Hepatocyte (in vitro differentiated cells): ENCODE measurements around the gene SLC9A5. TPM values are rescaled to one million over a fixed set of nuclear protein-coding genes. Genes with fewer than 3 reads are reported as not detected.
A peak's percentile ranks its signal among the peaks of the same experiment; 100 is the strongest.

Experiments used
- DNase-seq: peaks from one replicate; pipeline ENCODE4 v3.0.0-alpha.2; 2016; ENCODE audit warnings: low spot score
- H2AFZ ChIP-seq: fragments of 200-600 bp; sonication (generic); 2 replicates; pipeline ENCODE4 v1.6.0; 2016; ENCODE audit warnings: antibody characterized with exemption, mild to moderate bottlenecking
- H3K27ac ChIP-seq: fragments of 200-600 bp; sonication (generic); 2 replicates; pipeline ENCODE4 v1.5.1; 2016; ENCODE audit warnings: mild to moderate bottlenecking
- H3K27me3 ChIP-seq: fragments of 200-600 bp; sonication (generic); 2 replicates; pipeline ENCODE4 v1.6.1; 2016
- H3K36me3 ChIP-seq: fragments of 200-600 bp; sonication (generic); replicated peaks from 2 replicates; pipeline ENCODE4 v1.5.1; 2016; ENCODE audit warnings: low read depth; ENCODE audit not compliant: insufficient read depth
- H3K4me1 ChIP-seq: fragments of 200-600 bp; sonication (generic); 2 replicates; pipeline ENCODE4 v1.5.1; 2016; ENCODE audit warnings: mild to moderate bottlenecking, moderate library complexity; ENCODE audit not compliant: insufficient read depth
- H3K4me2 ChIP-seq: fragments of 200-600 bp; sonication (generic); 2 replicates; pipeline ENCODE4 v1.6.0; 2016
- H3K4me3 ChIP-seq: fragments of 200-600 bp; sonication (generic); 2 replicates; pipeline ENCODE4 v1.5.1; 2016; ENCODE audit warnings: mild to moderate bottlenecking
- H3K79me2 ChIP-seq: fragments of 200-600 bp; sonication (generic); 2 replicates; pipeline ENCODE4 v1.6.0; 2017; ENCODE audit warnings: mild to moderate bottlenecking
- H3K9me2 ChIP-seq: fragments of 200-600 bp; sonication (generic); replicated peaks from 2 replicates; pipeline ENCODE4 v1.6.0; 2017; ENCODE audit warnings: mild to moderate bottlenecking; ENCODE audit not compliant: insufficient read depth
- H3K9me3 ChIP-seq: fragments of 200-600 bp; sonication (generic); 2 replicates; pipeline ENCODE4 v1.5.1; 2016; ENCODE audit warnings: low read depth, mild to moderate bottlenecking
- H4K20me1 ChIP-seq: fragments of 200-600 bp; sonication (generic); 2 replicates; pipeline ENCODE4 v1.6.0; 2016; ENCODE audit warnings: mild to moderate bottlenecking; ENCODE audit not compliant: insufficient read depth, poor library complexity, severe bottlenecking
- EZH2 ChIP-seq: fragments of 200-600 bp; sonication (generic); IDR thresholded peaks from 2 replicates; pipeline ENCODE4 v1.6.1; 2016; ENCODE audit warnings: antibody characterized with exemption, mild to moderate bottlenecking, borderline replicate concordance
- EZH2phosphoT487 ChIP-seq: fragments of 200-600 bp; sonication (generic); IDR thresholded peaks from one replicate; pipeline ENCODE4 v1.6.1; 2018; ENCODE audit warnings: antibody characterized with exemption, mild to moderate bottlenecking, low read depth, moderate library complexity; ENCODE audit not compliant: unreplicated experiment, severe bottlenecking
- WGBS: methylation state at CpG from one replicate; pipeline ENCODE4 v1.1.6; 2016; ENCODE audit warnings: low lambda C conversion rate; ENCODE audit errors: missing lambda C conversion rate; 5-methylcytosine and 5-hydroxymethylcytosine counted together
- polyA plus RNA-seq: library from polyadenylated mRNA; unstranded; fragments of >200 nt; fragmentation: Nextera tagmentation; extraction: Ambion mirVana; gene quantifications from 2 replicates; pipeline ENCODE4 v1.2.1, GENCODE V29; 2016
- total RNA-seq: library from RNA; depleted of rRNA; stranded (reverse); fragments of >200 nt; gene quantifications from 2 replicates; pipeline ENCODE4 v1.2.3, GENCODE V29; 2014
- TF ChIP-seq, protein P1 (sequence below): fragments of 200-600 bp; sonication (generic); IDR thresholded peaks from 2 replicates; pipeline ENCODE4 v1.5.1; 2016; ENCODE audit warnings: antibody characterized with exemption, mild to moderate bottlenecking; ENCODE audit not compliant: poor library complexity

The SLC9A5 gene
- total and polyA plus RNA-seq, 2 experiments from 2014 or later: 1.4 to 1.5 TPM

DNA sequence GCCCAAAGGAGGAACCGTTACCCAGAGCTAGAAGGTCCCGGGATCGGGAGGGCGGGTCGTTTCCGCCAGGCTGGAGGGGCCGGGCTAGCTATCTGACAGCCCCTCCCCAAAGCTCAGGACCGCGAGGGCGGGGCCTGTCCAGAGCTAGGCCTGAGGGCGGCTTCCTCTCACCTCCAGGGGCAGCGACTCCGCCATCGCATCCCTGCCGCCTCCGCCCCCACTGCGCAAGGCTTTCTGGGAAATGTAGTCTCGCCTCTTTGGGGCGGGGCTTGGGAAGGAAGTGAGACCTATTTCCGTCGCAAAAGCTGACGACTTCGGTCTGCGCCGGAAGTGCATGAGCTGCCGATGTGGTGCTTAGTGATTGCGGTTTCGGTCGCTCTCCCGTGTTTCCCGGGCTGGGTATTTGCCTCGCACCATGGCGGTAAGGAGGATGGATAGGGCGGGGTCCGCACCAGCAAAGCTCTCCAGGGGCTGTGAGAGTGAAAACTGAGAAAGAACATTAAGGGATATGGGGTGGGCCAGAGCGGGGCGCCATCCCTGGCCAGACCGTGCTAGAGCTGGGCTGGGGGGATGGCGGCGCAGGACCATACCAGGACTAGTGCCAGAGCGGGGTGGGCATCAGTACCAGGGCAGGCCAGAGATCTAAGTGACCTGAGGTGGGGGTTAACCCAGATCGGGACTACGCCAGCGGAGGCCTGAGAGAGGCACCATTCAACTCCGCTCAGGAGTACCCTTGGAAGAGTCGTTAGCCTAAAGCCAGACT lies 21.8 kb upstream of the SLC9A5 start, which contains the start of gene TMEM208:
TMEM208 (plus strand) TSS at position 327 of the 763 bp plus-strand sequence; CDS start at position 416, 89 bp downstream.
- peaks cover 9% of the 10 kb centered on the region for H3K4me1 ChIP-seq
- H3K27ac ChIP-seq: peak within 1 kb of the TSS; percentile 69
- H3K27me3 ChIP-seq: no peaks in the 10 kb centered on the region
- no peaks in the 10 kb centered on the region for H3K9me2 ChIP-seq
- no peaks in the 10 kb centered on the region for H3K9me3 ChIP-seq
- H4K20me1 ChIP-seq: no peaks in the 10 kb centered on the region
- H3K4me2 ChIP-seq: peak within 1 kb of the TSS; percentile 96
- peak; percentile 98 for DNase-seq
- 2% methylated on average over 43 of the region's 46 CpGs for WGBS
- H3K4me3 ChIP-seq: peak within 1 kb of the TSS; percentile 74
- peaks cover 16% of the 10 kb centered on the region for H3K79me2 ChIP-seq
- H3K36me3 ChIP-seq: no peaks in the 10 kb centered on the region
- H2AFZ ChIP-seq: peak within 1 kb of the TSS; percentile 57
- TF ChIP-seq EZH2 (no peak), EZH2phosphoT487 (no peak)
- TF ChIP-seq, protein P1, sequence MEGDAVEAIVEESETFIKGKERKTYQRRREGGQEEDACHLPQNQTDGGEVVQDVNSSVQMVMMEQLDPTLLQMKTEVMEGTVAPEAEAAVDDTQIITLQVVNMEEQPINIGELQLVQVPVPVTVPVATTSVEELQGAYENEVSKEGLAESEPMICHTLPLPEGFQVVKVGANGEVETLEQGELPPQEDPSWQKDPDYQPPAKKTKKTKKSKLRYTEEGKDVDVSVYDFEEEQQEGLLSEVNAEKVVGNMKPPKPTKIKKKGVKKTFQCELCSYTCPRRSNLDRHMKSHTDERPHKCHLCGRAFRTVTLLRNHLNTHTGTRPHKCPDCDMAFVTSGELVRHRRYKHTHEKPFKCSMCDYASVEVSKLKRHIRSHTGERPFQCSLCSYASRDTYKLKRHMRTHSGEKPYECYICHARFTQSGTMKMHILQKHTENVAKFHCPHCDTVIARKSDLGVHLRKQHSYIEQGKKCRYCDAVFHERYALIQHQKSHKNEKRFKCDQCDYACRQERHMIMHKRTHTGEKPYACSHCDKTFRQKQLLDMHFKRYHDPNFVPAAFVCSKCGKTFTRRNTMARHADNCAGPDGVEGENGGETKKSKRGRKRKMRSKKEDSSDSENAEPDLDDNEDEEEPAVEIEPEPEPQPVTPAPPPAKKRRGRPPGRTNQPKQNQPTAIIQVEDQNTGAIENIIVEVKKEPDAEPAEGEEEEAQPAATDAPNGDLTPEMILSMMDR: peak; percentile 29

GRCh38 chr16:67227567-67227921 lies 21.2 kb upstream of the SLC9A5 start:
- Histone ChIP-seq H3K4me1 (peaks cover 9% of the 10 kb centered on the region), H3K36me3 (no peaks in the 10 kb centered on the region), H3K9me3 (no peaks in the 10 kb centered on the region), H3K4me3 (peak overlapping the region; percentile 74), H2AFZ (peak overlapping the region; percentile 57), H4K20me1 (no peaks in the 10 kb centered on the region), H3K79me2 (peaks cover 16% of the 10 kb centered on the region), H3K4me2 (peak overlapping the region; percentile 96), H3K9me2 (no peaks in the 10 kb centered on the region), H3K27me3 (no peaks in the 10 kb centered on the region), H3K27ac (peak overlapping the region; percentile 69)
- DNase-seq: no peak
- 34% methylated on average over 12 of the region's 12 CpGs for WGBS
- TF ChIP-seq, protein P1: no peak
- no peak for TF ChIP-seq EZH2
- no peak for TF ChIP-seq EZH2phosphoT487

GRCh38 chr16:67228034-67228785 lies 20.6 kb upstream of the SLC9A5 start:
- Histone ChIP-seq H3K4me2 (peak overlapping the region; percentile 96), H3K4me1 (peaks cover 9% of the 10 kb centered on the region), H4K20me1 (no peaks in the 10 kb centered on the region), H3K27ac (no peak overlapping the region), H3K9me3 (no peaks in the 10 kb centered on the region), H3K36me3 (no peaks in the 10 kb centered on the region), H3K4me3 (peak overlapping the region; percentile 74), H3K27me3 (no peaks in the 10 kb centered on the region), H2AFZ (no peak overlapping the region), H3K79me2 (peaks cover 16% of the 10 kb centered on the region), H3K9me2 (no peaks in the 10 kb centered on the region)
- DNase-seq: no peak
- TF ChIP-seq EZH2 (no peak), EZH2phosphoT487 (no peak)
- TF ChIP-seq, protein P1: no peak
- 92% methylated on average over 9 of the region's 9 CpGs for WGBS
